ENCODE measurements around the gene ANKH. TPM values are rescaled to one million over a fixed set of nuclear protein-coding genes. Genes with fewer than 3 reads are reported as not detected.

Gene ANKH
- total RNA-seq, 1 experiment from 2014 or later: 5.2 TPM

DNA sequence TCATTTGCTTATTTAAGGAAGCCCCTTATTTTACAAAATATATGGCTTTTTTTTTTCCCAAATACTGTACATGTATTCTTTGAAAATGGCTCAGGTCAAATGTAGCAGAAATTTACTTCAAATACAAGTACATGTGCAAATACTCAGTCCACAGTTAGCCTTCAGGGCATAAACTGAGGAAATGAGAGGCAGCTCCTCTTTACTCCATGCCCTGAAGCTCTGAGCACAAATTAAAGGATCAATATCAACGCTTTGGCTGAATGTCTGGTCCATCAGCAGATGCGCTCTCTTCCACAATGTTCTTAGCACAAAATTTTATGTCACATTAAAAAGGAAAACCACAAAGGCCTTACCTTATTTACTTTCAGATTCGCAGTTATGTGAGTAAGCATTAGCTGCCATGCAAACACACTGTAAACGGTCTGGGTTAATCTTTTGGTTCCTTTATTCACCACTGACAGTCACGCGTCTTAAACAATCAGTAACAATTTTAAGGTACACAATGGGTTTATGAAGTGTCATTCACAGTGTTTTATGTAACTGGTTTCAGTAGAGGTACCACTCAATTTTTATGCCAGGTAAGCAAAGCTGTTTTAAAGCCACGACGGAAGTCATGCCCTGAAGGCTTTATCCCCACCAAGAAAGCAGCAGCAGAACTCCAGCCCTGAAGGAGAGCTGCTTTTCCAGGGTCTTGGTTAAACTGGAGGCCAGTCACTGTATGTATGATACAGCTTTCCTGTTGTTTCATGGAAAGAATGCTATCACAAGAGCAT is 103.7 kb downstream of the ANKH start:
- Histone ChIP-seq H3K27me3 (no peaks in the 10 kb centered on the region), H3K4me1 (no peaks in the 10 kb centered on the region), H3K4me3 (no peak overlapping the region), H3K36me3 (no peaks in the 10 kb centered on the region), H3K9me3 (replicated peaks) (no peaks in the 10 kb centered on the region), H3K27ac (no peak overlapping the region)
- DNase-seq: no peak

DNA sequence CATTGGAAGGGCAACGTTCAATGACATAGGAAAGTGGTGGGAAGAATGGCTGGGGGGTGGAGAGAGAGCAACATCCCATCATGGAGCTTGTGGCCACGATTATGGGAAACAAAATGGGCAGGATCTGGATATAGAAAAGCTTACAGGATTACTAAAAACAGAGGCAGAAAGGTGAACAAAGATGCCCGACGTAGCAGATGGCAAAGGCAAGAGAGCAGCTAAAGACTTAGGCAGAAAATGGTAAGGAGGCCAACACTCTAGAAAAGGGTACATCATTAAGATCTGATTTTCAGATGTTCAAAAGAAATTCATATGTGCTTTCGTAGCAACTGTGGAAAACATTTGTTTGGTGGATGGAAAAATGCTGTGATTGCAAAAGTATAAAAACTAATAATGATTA is 104.5 kb downstream of the ANKH start:
- no peaks in the 10 kb centered on the region for H3K36me3 ChIP-seq
- H3K4me1 ChIP-seq: no peaks in the 10 kb centered on the region
- no peak overlapping the region for H3K27ac ChIP-seq
- DNase-seq: no peak
- no peaks in the 10 kb centered on the region for H3K9me3 ChIP-seq (replicated peaks)
- H3K4me3 ChIP-seq: no peak overlapping the region
- no peaks in the 10 kb centered on the region for H3K27me3 ChIP-seq

- no peaks in the 10 kb centered on the region for H3K36me3 ChIP-seq
- no peaks in the 10 kb centered on the region for H3K4me1 ChIP-seq
- DNase-seq: no peak
- no peaks in the 10 kb centered on the region for H3K9me3 ChIP-seq (replicated peaks)
- H3K4me3 ChIP-seq: no peak overlapping the region
- no peaks in the 10 kb centered on the region for H3K27me3 ChIP-seq
- H3K27ac ChIP-seq: no peak overlapping the region
These were observed 105.0 kb downstream of the ANKH start for GRCh38 chr5:14766584-14766983.

GRCh38 chr5:14765587-14765986 is 106.0 kb downstream of the ANKH start:
- Histone ChIP-seq H3K9me3 (replicated peaks) (no peaks in the 10 kb centered on the region), H3K36me3 (no peaks in the 10 kb centered on the region), H3K4me1 (no peaks in the 10 kb centered on the region), H3K4me3 (no peak overlapping the region), H3K27me3 (no peaks in the 10 kb centered on the region), H3K27ac (no peak overlapping the region)
- DNase-seq: no peak

GRCh38 chr5:14762549-14763216 is 108.9 kb downstream of the ANKH start:
- Histone ChIP-seq H3K4me1 (no peaks in the 10 kb centered on the region), H3K36me3 (no peaks in the 10 kb centered on the region), H3K27ac (no peak overlapping the region), H3K4me3 (no peak overlapping the region), H3K27me3 (no peaks in the 10 kb centered on the region), H3K9me3 (replicated peaks) (no peaks in the 10 kb centered on the region)
- DNase-seq: no peak

GRCh38 chr5:14760548-14761002 is 111.0 kb downstream of the ANKH start:
- Histone ChIP-seq H3K9me3 (replicated peaks) (no peaks in the 10 kb centered on the region), H3K27me3 (no peaks in the 10 kb centered on the region), H3K27ac (no peak overlapping the region), H3K4me3 (no peak overlapping the region), H3K4me1 (no peaks in the 10 kb centered on the region), H3K36me3 (no peaks in the 10 kb centered on the region)
- DNase-seq: no peak

- Histone ChIP-seq H3K9me3 (replicated peaks) (no peaks in the 10 kb centered on the region), H3K4me1 (no peaks in the 10 kb centered on the region), H3K4me3 (no peak overlapping the region), H3K27me3 (no peaks in the 10 kb centered on the region), H3K27ac (no peak overlapping the region), H3K36me3 (no peaks in the 10 kb centered on the region)
- no peak for DNase-seq
These were observed 111.6 kb downstream of the ANKH start for GRCh38 chr5:14759744-14760547.

- H3K4me3 ChIP-seq: no peak overlapping the region
- H3K9me3 ChIP-seq (replicated peaks): no peaks in the 10 kb centered on the region
- DNase-seq: no peak
- no peaks in the 10 kb centered on the region for H3K36me3 ChIP-seq
- H3K27me3 ChIP-seq: no peaks in the 10 kb centered on the region
- H3K4me1 ChIP-seq: no peaks in the 10 kb centered on the region
- no peak overlapping the region for H3K27ac ChIP-seq
These were observed 113.7 kb downstream of the ANKH start for GRCh38 chr5:14757850-14758249.

- no peaks in the 10 kb centered on the region for H3K27me3 ChIP-seq
- H3K27ac ChIP-seq: no peak overlapping the region
- no peaks in the 10 kb centered on the region for H3K4me1 ChIP-seq
- DNase-seq: no peak
- H3K36me3 ChIP-seq: no peaks in the 10 kb centered on the region
- no peak overlapping the region for H3K4me3 ChIP-seq
- no peaks in the 10 kb centered on the region for H3K9me3 ChIP-seq (replicated peaks)
These were observed 115.1 kb downstream of the ANKH start for GRCh38 chr5:14756478-14756877.

DNA sequence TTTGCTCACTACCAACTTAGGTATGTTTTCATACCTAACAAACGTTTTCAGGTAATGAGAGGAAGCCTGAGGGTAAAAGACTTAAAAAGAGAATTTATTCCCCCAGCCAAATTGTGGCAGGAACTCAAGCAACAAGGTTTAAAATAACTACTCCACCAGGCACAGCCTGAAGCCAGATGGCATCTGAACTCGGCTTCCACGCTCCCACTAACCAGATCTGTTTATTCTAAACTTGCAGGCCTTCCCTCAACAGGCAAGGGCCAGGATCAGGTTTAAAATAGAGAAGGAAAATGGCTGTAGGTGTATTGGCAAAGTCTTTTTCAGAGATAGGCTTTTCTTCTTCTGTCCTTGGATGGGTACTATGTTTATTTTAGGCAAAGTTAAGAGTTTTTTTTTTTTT is 117.6 kb downstream of the ANKH start:
- no peaks in the 10 kb centered on the region for H3K36me3 ChIP-seq
- no peak overlapping the region for H3K27ac ChIP-seq
- no peaks in the 10 kb centered on the region for H3K9me3 ChIP-seq (replicated peaks)
- no peak for DNase-seq
- H3K4me3 ChIP-seq: no peak overlapping the region
- no peaks in the 10 kb centered on the region for H3K4me1 ChIP-seq
- no peaks in the 10 kb centered on the region for H3K27me3 ChIP-seq

DNA sequence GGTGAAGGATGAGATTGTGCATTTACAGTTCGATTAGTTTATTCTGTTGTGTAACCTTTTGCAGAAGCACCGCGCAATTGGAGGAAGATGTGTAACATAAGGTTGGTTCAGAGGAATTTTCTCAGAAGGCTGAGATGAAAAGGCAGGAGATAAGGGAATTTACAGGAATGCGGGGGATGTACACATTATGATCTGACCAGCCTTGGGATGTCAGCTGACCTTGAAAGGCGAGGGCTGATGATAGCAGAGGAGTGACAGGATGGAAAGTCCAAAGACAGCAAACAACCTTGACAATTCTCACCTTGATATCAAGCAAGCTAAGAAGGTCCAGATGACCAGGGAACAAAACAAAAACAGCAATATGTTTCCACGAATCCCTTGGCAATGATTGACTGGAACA is 118.3 kb downstream of the ANKH start:
- Histone ChIP-seq H3K9me3 (replicated peaks) (no peaks in the 10 kb centered on the region), H3K27ac (no peak overlapping the region), H3K4me3 (no peak overlapping the region), H3K36me3 (no peaks in the 10 kb centered on the region), H3K27me3 (no peaks in the 10 kb centered on the region), H3K4me1 (no peaks in the 10 kb centered on the region)
- DNase-seq: no peak

GRCh38 chr5:14752497-14753071 is 119.0 kb downstream of the ANKH start:
- Histone ChIP-seq H3K36me3 (no peaks in the 10 kb centered on the region), H3K9me3 (replicated peaks) (no peaks in the 10 kb centered on the region), H3K4me1 (no peaks in the 10 kb centered on the region), H3K4me3 (no peak overlapping the region), H3K27ac (no peak overlapping the region), H3K27me3 (no peaks in the 10 kb centered on the region)
- no peak for DNase-seq

DNA sequence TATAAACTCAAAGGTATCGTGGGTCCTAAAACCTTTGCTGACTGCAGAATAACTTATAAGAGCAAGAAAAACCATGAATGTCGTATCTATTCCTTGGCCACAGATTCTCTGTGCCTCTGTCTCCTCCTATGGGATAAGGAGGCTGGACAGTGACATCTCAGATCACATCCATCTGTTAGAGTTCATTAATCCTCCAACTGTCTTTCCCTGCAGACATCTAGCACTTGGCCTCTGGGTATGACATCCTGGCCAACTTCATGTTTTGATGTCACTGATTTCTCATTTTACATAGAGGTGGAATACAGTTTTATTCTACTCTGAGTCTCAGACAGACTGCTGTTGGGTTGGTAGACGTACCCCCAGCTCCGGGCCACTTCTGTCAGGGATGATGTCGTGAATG is 120.9 kb downstream of the ANKH start:
- H3K27ac ChIP-seq: no peak overlapping the region
- no peaks in the 10 kb centered on the region for H3K4me1 ChIP-seq
- no peaks in the 10 kb centered on the region for H3K36me3 ChIP-seq
- no peaks in the 10 kb centered on the region for H3K27me3 ChIP-seq
- H3K4me3 ChIP-seq: no peak overlapping the region
- DNase-seq: no peak
- no peaks in the 10 kb centered on the region for H3K9me3 ChIP-seq (replicated peaks)

GRCh38 chr5:14749579-14750101 is 121.9 kb downstream of the ANKH start:
- Histone ChIP-seq H3K9me3 (replicated peaks) (no peaks in the 10 kb centered on the region), H3K4me1 (no peaks in the 10 kb centered on the region), H3K36me3 (no peaks in the 10 kb centered on the region), H3K4me3 (no peak overlapping the region), H3K27me3 (no peaks in the 10 kb centered on the region), H3K27ac (no peak overlapping the region)
- no peak for DNase-seq

All from SJCRH30 (cell line).